DMS 273 (cell line): ENCODE data around the gene UNC13C.
A peak's percentile ranks its signal among the peaks of the same experiment; 100 is the strongest.

Experiments used
- DNase-seq: peaks from one replicate; lab custom pipeline; 2025; ENCODE audit not compliant: unreplicated experiment; lab: John Stamatoyannopoulos, UW

The UNC13C gene

GRCh38 chr15:54556231-54556630, 578.0 kb downstream of the UNC13C start:
- no peak for DNase-seq

DNA sequence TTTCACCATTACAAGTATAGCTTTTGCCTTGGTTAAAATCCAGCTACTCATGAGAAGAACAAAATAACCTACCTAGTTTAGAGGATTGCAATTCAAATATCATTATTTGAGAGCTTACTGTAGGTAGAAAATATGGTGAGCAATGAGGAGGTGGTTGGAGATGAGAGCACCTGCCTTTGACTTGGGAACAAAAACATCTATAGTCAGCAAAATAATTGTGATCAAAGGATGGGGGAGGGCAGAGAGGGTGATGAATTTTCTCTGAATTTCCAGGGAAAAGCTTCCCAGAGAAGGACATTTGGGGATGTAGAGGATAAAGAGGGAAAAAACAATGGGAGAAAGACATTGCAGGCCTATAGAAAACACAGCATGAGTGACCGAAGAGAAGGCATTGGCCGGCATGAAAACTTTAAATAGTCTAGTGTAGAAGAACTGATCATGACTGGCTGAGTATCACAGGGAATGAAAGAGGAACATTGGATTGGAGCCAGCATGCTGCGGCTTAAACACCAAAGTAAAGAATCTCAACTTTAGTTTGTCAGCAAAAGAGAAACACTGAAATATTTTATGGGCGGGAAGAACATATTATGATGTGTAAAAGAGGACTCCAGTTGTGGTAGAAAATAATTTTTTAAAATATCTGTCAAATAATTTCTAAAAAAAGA, 581.3 kb downstream of the UNC13C start:
- DNase-seq = no peak

DNA sequence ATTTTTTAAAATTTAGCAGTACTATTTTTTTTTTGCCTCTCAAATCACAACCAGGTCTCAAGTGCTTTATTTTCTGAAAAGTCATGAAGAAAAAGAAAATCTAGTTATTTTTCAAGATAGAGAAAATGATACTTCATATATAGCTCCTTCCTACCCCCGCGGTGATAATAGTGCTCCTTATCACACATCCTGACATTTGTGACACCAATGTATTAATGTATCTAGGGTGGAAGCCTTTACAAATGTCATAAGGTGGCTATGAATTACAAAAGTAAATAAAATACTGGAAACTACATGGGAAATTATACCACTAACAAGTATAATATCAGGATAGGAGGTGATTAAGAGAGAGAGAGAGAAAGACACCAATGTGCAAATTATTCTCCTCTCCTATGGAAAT, 582.2 kb downstream of the UNC13C start:
- DNase-seq = no peak

DNA sequence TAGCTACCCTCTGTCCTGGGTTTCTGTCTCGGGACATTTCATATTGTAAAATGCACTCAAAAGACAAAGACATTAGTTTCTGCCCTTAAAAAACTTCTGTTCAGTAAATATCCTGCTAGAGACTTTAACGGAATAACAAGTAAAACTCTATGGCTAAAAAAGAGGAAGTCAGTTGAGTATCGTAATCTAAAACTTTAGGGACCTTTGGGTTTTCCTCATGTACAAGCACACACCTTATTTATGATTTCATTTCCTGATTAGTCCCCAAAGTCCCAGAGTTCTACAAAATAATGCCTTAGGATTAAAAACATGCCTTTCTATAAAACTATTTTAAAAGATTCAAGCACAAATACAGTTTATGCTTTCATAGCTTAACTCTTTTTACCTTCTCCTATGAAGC, 585.9 kb downstream of the UNC13C start:
- DNase-seq = no peak

DNA sequence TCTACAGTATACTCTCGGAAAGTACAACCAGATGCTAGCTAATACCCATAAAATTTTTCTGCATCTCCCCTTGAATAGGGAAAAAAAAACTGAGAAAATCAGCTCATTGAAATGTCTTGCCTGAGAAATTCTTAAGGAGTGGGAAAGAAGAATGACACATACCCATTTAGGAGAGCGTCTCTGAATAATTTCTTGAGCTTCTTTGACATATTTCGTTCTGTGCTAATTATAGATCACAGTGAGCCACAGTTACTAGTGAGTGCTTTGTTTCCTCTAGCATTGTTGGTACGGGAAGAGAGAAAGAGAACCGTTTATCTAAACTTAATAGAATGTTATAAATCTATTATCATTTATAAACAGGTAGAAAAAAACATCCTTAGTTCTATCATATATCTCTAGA, 588.4 kb downstream of the UNC13C start:
- DNase-seq = no peak

GRCh38 chr15:54567408-54568035, 589.3 kb downstream of the UNC13C start:
- DNase-seq = no peak

GRCh38 chr15:54568381-54568780, 590.1 kb downstream of the UNC13C start:
- no peak for DNase-seq

DNA sequence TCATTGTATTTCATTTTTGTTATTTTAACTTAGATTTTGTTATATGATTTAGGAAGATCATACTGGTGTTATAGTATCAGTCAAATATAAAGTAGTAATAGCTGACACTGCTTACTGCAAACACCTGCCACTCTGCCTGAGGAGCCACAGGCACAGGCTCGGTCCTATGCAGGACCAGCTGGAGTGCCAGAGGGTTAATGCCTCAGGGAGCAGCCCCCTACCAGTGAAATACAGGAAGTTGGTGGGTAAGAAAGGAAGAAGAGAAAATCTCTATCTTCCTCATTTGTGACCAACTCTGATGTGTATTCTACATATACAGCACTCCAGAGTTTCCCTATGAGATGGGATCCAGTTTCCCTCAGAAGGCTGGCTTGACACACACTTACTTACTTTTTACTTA, 593.3 kb downstream of the UNC13C start:
- no peak for DNase-seq

- no peak for DNase-seq
Observed at GRCh38 chr15:54575586-54575985, 597.3 kb downstream of the UNC13C start.

DNA sequence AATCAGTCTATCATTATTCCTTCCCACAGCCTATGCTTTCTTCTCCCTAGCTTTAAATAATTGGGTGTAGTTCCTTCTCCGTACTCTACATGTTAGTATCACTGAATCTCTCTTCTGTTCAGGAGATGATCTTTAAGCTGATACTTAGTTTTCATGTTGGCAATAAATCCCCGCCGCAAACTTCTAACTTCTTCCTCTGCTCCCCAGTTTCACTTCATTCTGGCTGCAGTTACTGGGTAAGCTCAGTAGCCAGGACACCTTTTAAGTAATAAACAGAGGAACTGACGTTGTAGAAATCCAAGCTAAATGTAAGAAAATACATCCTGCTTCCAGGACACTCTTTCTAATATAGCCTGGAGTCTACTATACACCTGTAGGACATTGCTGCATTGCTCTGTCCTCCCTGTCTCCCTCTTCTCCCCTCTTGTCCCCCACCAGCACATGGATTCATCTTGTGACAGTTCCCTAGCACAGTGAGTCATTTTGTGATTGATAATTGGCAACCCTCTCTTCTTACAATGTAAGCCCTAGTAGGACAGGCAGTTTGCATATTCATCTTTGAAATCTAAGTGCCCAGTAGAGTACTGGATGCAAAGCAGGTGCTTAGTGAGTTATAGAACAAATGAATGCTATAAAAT, 598.2 kb downstream of the UNC13C start:
- no peak for DNase-seq

GRCh38 chr15:54577476-54578250, 599.4 kb downstream of the UNC13C start:
- DNase-seq = no peak

- DNase-seq = no peak
Observed at GRCh38 chr15:54579855-54580254, 601.6 kb downstream of the UNC13C start.

DNA sequence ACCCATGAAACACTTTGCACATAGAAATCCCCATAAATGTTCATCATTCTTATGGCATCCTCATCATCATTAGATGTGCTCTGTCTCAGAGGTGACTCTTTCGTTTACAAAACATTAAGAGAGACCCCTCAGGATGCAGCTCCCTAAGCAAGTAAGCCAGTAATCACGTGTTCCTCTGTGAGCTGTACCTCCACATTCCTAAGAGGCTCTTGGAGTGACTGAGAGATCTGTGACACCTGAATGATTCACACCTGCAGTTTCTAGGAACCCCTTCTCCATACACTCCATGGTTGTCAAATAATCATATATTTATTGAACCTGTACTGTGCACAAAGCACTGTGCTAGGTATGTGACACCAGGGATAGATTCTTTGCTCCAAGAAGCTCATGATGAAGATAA, 602.4 kb downstream of the UNC13C start:
- no peak for DNase-seq

DNA sequence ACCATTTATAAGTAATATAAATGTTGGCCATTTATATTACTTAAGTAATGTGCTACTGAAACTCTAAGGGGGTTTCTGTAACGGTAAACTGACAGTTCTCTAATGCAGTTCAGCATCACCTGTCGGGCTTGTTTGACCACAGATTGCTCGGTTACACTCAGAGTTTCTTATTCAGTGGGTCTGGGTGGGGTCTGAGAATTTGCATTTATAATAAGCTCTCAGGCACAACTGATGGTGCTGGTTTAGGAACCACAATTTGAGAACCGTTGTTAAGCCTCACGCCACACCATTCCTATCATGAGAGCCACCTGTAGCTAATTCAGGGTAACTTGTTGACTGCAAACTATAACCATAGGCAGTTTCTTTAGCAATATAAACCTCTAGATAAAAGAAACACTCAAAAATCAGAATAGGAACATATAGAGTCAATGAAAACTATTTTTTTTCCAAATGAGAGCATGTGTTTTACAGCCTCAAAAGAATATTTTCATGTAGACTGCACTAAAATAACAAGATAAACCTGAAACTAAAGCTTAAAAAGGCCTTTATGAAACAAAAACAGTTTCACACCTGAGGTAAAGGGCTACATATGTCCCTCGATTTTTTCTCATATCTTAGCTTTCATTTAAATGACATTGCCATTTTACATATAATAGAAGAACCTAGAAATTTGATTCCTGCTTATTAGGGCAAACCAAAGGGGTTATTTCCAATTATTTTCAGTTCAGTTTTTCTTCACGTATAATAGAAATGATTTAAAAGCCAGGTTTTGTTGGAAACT, 604.8 kb downstream of the UNC13C start:
- no peak for DNase-seq

DNA sequence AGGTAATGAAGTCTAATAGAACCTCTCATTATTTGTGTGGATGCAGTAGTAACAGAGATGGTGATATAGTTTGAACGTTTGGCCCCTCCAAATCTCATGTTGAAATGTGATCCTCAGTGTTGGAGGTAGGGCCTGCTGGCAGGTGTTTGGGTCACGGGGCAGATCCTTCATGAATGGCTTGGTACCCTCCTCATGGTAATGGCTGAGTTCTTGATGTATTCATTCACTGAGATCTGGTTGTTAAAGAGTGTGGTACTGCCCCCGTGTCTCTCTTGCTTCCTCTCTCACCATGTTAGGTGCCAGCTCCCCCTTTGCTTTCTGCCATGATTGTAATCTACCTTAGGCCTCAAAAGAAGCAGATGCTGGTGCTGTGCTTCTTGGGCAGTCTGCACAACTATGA, 606.8 kb downstream of the UNC13C start:
- DNase-seq = no peak

- DNase-seq = peak; percentile 6
Observed at GRCh38 chr15:54594115-54594514, 615.9 kb downstream of the UNC13C start.

DNA sequence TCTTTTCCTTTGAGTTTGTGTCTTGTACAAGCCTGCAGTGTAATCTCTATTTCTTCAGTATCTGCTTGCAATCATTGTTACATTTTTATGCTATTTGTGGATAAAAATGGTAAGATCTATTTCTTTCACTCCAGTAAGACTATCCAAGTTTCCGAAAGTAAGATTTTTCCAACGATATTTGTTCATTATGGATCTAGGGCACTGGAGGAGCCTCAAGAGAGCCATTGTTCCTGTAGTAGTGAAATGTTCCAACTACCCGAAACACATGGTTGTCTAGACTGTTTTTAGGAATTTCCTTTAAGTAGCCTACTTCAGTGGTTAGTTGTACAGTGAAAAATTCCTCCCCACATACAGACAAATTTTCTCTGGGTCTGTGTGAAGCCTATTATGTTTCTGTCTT, 621.1 kb downstream of the UNC13C start:
- no peak for DNase-seq

- no peak for DNase-seq
Observed at GRCh38 chr15:54605043-54605442, 626.8 kb downstream of the UNC13C start.

- no peak for DNase-seq
Observed at GRCh38 chr15:54605556-54605955, 627.3 kb downstream of the UNC13C start.

- no peak for DNase-seq
Observed at GRCh38 chr15:54608876-54609835, 630.9 kb downstream of the UNC13C start.
